NCI-H2171 (cell line): ENCODE data around the gene VGLL1.

Experiments
- DNase-seq: peaks from one replicate; lab custom pipeline; 2025; lab: John Stamatoyannopoulos, UW

VGLL1 gene

GRCh38 chrX:136531951-136532350 is at the start of gene VGLL1:
Gene VGLL1 (plus strand): TSS chrX:136532215. CDS start chrX:136536021, 3,806 bp downstream.
- no peak for DNase-seq

- DNase-seq: no peak
Observed at GRCh38 chrX:136487647-136488046, 44.4 kb upstream of the VGLL1 start, which contains the start of gene BRS3. Gene BRS3 (plus strand): TSS chrX:136487947. CDS start chrX:136488115, 168 bp downstream.

- no peak for DNase-seq
Observed at GRCh38 chrX:136488706-136489105, 43.3 kb upstream of the VGLL1 start.

DNA sequence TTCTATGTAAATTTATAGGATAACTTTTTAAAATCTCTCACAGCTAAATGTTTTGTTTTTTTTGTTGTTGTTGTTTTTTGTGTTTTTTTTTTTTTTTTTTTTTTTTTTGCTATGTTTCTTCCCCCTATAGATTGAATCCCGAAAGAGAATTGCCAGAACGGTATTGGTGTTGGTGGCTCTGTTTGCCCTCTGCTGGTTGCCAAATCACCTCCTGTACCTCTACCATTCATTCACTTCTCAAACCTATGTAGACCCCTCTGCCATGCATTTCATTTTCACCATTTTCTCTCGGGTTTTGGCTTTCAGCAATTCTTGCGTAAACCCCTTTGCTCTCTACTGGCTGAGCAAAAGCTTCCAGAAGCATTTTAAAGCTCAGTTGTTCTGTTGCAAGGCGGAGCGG is 40.2 kb upstream of the VGLL1 start:
- no peak for DNase-seq

DNA sequence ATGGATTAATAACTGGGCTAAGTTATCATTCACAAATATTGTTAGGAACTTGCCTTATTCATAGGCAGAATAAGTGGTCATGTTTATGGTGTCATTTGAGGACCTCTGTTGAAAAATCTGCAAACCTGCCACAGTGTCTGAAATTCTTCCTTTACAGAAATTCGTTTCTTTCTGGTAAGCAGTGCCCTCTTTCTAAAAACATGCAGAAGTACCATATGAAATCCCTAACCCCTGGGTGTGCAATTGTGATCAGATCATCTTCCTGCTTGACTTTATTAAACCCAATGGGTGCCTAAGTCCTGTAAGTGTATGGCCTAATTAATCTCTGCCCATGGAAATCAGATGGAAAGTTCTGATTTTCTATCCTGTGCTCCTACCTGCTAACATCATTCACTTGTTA is 39.0 kb upstream of the VGLL1 start:
- no peak for DNase-seq

DNA sequence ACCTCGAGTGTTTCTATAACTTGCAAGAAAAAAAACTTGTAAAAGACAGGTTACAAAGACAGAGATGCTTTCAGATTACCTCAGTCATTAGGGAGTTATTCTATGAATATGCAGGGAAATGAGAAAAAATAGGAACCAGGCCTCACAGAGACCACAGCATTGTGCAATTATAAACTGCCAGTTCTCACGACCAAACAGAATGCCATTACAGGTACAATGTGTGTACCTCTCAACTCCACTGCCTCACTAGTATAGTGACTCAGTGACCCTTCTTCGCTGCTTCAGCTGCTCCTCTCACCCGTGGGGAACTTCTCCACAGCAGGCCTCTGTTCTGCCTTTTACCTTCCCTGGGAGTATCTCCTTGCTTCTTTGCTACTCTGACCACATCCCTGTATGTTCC is 37.0 kb upstream of the VGLL1 start:
- no peak for DNase-seq

DNA sequence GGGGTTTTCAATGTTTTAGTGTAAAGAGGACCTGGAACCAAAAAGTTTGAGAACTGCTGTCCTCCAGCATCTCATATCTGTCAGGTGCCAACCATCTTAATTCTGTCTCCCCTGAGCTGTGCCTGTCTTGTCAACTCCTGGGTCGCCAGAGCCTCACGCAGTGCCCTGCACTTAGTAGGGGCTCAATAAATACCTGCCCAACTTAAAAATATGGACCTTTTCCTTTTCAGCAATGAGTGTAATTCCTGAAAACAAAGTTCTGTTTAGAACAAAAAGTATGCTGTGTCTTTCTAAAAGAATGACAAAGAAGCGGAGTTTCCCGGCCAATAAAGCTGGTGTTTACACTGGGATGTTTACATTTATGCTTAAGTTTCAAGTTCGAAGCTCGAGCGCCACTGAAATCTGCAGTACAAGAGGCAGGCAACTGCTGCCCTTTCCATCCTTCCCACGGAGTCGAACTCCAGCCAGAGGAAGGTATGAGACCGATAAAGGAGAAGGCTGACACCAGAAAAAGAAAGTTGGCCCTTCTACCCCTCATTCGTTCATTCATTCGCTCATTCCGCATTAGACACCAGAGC is 35.7 kb upstream of the VGLL1 start:
- DNase-seq: no peak

DNA sequence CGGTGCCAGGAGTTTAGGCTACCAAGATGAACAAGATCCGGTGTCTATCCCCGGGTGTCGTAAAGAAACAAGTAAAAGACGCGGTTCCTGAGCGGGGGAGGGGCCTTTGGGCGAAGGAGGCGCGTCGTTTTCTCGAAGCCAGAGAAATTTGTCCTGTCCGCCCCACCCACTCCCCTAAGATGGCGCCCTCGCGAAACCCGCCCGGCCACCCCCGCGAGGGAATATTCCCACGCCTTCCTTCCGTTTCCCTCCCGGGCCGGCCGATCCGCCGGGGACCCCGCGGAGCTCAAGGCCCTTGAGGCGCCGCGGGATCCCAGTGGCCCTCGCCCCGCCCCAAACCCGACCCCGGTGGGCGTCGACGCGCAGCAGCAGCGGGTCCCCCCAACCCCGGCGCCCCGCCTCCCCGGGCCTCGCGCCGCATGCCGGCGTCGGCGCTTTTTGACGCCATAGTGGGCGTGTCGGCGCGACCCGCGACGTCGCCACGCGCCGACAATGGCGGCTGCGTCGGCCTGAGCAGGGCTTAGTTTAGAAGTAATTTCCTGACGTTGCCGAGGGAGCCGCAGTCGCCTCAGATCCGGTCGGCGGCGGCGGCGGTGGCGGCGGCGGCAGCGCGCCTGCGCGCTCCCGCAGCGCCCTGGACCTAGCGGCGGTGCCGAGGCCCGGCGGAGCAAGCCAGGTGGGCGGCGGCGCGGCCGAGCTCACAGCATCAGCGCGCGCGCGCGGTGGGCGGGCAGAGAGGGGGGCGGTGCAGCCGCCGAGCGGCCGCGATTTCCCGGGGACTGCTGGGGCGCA is 35.1 kb upstream of the VGLL1 start:
- DNase-seq: peak; percentile 89

DNA sequence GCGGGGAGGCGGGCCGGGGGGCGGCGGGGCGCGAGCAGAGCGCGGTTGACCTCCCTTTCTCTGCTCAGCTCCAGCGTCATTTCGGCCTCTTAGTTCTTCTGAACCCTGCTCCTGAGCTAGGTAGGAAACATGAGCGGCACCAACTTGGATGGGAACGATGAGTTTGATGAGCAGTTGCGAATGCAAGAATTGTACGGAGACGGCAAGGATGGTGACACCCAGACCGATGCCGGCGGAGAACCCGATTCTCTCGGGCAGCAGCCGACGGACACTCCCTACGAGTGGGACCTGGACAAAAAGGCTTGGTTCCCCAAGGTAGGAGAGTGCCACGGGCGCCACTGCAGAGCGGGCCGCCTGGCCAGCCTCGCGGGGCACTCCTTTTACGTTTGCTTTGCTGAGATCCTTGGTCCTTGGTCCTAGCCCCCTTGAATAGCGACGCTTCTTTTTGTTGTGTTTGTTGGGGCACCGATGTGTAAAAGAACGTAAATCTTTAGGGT is 34.4 kb upstream of the VGLL1 start, which contains the start of gene HTATSF1:
TSS of gene HTATSF1 (plus strand) at position 37 of the 497 bp plus-strand sequence. CDS start at position 130, 93 bp downstream.
- no peak for DNase-seq

DNA sequence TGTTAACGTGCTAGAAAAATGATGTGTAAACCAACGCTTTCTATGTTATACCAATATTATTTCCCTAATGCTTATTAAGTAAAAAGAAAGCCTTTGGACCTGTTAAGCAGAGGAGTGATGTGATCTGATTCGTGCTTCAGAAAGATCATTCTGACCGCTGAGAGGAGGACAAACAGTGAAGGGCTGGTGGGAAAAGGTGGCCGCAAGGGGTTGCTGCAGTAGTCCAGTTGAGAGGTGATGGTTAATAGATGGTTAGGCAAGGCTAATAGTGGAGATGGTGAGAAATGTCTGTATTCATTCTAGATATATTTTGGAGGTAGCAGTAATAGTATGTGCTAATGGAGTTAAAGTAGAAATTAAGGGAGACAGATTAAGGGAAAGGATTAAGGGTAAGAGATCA is 12.9 kb upstream of the VGLL1 start:
- DNase-seq: no peak

DNA sequence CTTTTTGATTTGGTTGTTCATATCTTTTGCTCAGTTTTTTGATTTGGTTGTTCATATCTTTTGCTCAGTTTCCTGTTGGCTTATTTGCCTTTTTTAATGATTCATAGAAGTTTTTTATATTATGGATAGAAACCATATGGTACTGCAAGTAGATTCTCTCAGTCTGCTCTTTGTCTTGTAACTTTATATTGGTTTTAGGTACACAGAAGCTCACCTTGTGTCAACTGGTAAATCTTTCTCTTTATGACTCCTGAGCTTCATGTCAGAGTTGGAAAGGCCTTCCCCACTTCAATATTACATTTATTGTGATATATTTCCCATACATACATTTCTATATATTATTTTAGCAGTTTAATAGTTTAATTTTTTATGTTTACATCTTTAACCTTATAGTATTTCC is 8.2 kb upstream of the VGLL1 start:
- no peak for DNase-seq

DNA sequence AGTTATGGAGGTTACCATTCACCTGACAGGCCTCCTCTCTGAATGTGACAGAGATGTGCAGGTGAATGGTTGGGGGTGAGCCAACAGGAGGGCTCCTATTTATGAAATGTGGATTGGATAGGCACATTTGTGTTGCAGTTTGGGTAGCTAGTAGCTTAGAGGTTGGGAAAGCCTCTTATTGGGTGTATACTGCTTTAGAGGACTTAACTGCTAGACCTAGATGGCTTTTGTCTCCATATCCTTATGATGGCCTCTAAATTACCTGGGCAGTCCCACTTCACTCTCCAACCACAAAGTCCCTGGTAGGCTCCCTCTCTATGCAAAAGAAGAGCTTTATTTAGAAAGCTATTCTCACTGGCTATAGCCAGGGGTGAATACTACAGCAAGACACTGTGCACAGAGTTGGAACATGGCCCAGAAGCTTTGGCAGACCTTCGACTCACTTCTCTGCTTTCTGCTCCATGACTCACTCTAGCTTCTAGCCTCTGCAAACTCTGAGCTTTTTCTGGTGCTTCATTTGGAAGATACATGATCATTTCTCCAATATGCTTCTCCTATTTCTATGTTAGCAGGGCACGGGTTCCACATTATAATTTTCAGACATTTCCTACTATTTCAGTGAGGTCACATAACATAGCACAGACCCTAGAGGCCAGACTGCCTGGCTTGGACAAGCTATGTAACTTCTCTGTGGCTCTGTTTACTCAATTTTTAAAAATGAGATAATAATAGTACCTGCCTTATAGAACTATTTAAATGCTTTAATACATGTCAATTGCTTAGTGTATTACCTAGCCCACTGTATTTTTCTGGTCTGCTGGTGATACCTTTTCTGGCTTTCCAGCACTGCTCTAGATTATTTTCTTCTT is 6.0 kb upstream of the VGLL1 start:
- no peak for DNase-seq

GRCh38 chrX:136528645-136529315 is 3.2 kb upstream of the VGLL1 start:
- DNase-seq: no peak

GRCh38 chrX:136529795-136530194 is 2.2 kb upstream of the VGLL1 start:
- no peak for DNase-seq

GRCh38 chrX:136534131-136534530 is 2.1 kb downstream of the VGLL1 start:
- no peak for DNase-seq

- no peak for DNase-seq
Observed at GRCh38 chrX:136538811-136539210, 6.8 kb downstream of the VGLL1 start.

GRCh38 chrX:136540226-136540625 is 8.2 kb downstream of the VGLL1 start:
- DNase-seq: no peak

- DNase-seq: no peak
Observed at GRCh38 chrX:136541294-136541693, 9.3 kb downstream of the VGLL1 start.

GRCh38 chrX:136542281-136542680 is 10.3 kb downstream of the VGLL1 start:
- no peak for DNase-seq

GRCh38 chrX:136546371-136546781 is 14.4 kb downstream of the VGLL1 start:
- DNase-seq: no peak

- DNase-seq: no peak
Observed at GRCh38 chrX:136549226-136549625, 17.2 kb downstream of the VGLL1 start.

DNA sequence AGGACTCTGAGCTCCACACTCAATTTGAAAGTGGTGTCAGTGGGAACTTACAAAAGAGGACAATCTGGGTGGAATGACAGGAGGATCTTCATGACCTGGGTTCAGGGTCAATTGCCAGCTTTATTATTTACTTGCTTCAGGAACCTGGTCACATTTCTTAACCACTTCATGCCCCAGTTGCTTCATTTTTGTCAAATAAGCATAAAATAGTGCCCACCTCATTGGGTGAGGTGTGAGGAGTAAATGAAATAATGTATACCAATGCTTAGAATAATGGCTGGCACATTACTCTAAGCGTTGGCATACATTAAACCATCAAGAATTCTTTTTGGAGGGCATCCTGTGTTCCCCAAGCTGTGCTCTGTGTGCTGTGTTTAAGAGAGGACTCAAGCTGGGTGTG is 19.4 kb downstream of the VGLL1 start:
- DNase-seq: no peak
